Gastrocnemius medialis (tissue), 4 donors: ENCODE results near the gene TRAK1. TPM values are rescaled to one million over a fixed set of nuclear protein-coding genes. Genes with fewer than 3 reads are reported as not detected.

Experiments used
- ATAC-seq, 2 donors: fragments of 150-250 bp; one replicate each; pipeline ENCODE4 v1.9.1; 2016
- DNase-seq, 2 donors: peaks; one replicate each; pipeline ENCODE4 v3.0.0-alpha.2; 2019
- H3K27ac ChIP-seq, 4 donors: fragments of 200-600 bp; sonication (generic); 1 replicate in 1 of 4; 2 replicates in 3 of 4; pipeline ENCODE4 v1.5.1; 2016 to 2018; ENCODE audit warnings: mild to moderate bottlenecking in 2 of 4, moderate library complexity in 1 of 4
- H3K27me3 ChIP-seq, 3 donors: fragments of 200-600 bp; sonication (generic) in 2 of 3; 1 replicate in 1 of 3; 2 replicates in 2 of 3; pipeline versions ENCODE4 v1.5.1 to v1.6.0; 2016 to 2019; ENCODE audit warnings: mild to moderate bottlenecking in 1 of 3, moderate library complexity in 1 of 3
- H3K36me3 ChIP-seq, 2 donors: fragments of 200-600 bp; sonication (generic) in 1 of 2; one replicate each; pipeline ENCODE4 v1.5.1; 2017 to 2018
- H3K4me1 ChIP-seq, 2 donors: fragments of 200-600 bp; sonication (generic) in 1 of 2; one replicate each; pipeline ENCODE4 v1.5.1; 2016 to 2017; ENCODE audit warnings: mild to moderate bottlenecking in 2 of 2
- H3K4me3 ChIP-seq, 4 donors: fragments of 200-600 bp; sonication (generic) in 3 of 4; 1 replicate in 1 of 4; 2 replicates in 3 of 4; pipeline ENCODE4 v1.5.1; 2016 to 2019; ENCODE audit warnings: mild to moderate bottlenecking in 2 of 4
- H3K9me3 ChIP-seq, 3 donors: fragments of 200-600 bp; sonication (generic) in 2 of 3; 1 replicate in 1 of 3; 2 replicates in 2 of 3; pipeline ENCODE4 v1.5.1; 2016 to 2019
- CTCF ChIP-seq, 5 experiments: fragments of 450-650 bp in 3 of 5; fragments of 200-600 bp in 2 of 5; sonication (generic) in 2 of 5; IDR thresholded peaks in 4 of 5; conservative IDR thresholded peaks in 1 of 5; 1 replicate in 4 of 5; 2 replicates in 1 of 5; pipeline ENCODE4 v1.5.1; 2016 to 2019; ENCODE audit warnings: antibody characterized with exemption in 5 of 5, mild to moderate bottlenecking in 3 of 5, moderate library complexity in 3 of 5
- POLR2A ChIP-seq, 2 donors: fragments of 450-650 bp; IDR thresholded peaks; one replicate each; pipeline ENCODE4 v1.6.1; 2017; ENCODE audit warnings: antibody characterized with exemption in 2 of 2, mild to moderate bottlenecking in 2 of 2, moderate library complexity in 2 of 2
- in situ Hi-C, 4 donors: fragments of 200-750 bp; cut with MboI; loops; one replicate each; pipeline versions ENCODE4 v1.15.0 to v1.8.0; 2017; ENCODE audit warnings: low sequenced_read_pairs in 4 of 4
- intact Hi-C: fragments of 100-400 bp; cut with DNase I; formaldehyde crosslinking; loops from one replicate; pipeline ENCODE4 v1.15.1; 2023; ENCODE audit warnings: low total_unique reads
- total RNA-seq, 4 donors: library from RNA; depleted of rRNA; stranded (reverse); fragments of >200 nt; gene quantifications; one replicate each; pipeline versions ENCODE4 v1.1.0 to v1.2.3, GENCODE V29; 2016

TRAK1 gene
- total RNA-seq, 4 donors from 2014 or later, result 59.5 to 109 (median 98.6) TPM

GRCh38 chr3:42159706-42160472 lies 68.7 kb downstream of the TRAK1 start:
- ATAC-seq (peak; percentile 24 to 51), DNase-seq (no peak)
- no peak for TF ChIP-seq POLR2A (IDR thresholded peaks at IDR 0.05)
- TF ChIP-seq CTCF (IDR thresholded peaks at IDR 0.05 in 4 of 5, conservative IDR thresholded peaks at IDR 0.05 in 1 of 5), result no peak
- no peaks in the 10 kb centered on the region for H3K27me3 ChIP-seq
- no peaks in the 10 kb centered on the region for H3K36me3 ChIP-seq
- H3K4me1 ChIP-seq, result peaks cover 43 to 55% of the 10 kb centered on the region in 2 donors
- intact Hi-C loops (no loop called here), in situ Hi-C loops (no loop called here)
- peak overlapping the region; percentile 15 to 53 (median 50) for H3K27ac ChIP-seq
- H3K4me3 ChIP-seq, result peak overlapping the region in 2 of 4 donors; percentile 1 to 15
- no peaks in the 10 kb centered on the region for H3K9me3 ChIP-seq

- Histone ChIP-seq H3K36me3 (no peaks in the 10 kb centered on the region), H3K27ac (peak overlapping the region in 3 of 4 donors; percentile 24 to 53 (median 50)), H3K4me3 (no peak overlapping the region), H3K4me1 (peaks cover 52 to 68% of the 10 kb centered on the region in 2 donors), H3K9me3 (no peaks in the 10 kb centered on the region), H3K27me3 (no peaks in the 10 kb centered on the region)
- intact Hi-C loops (no loop called here), in situ Hi-C loops (no loop called here)
- ATAC-seq (no peak), DNase-seq (no peak)
- no peak for TF ChIP-seq CTCF (IDR thresholded peaks at IDR 0.05 in 4 of 5, conservative IDR thresholded peaks at IDR 0.05 in 1 of 5)
These were observed 70.1 kb downstream of the TRAK1 start for GRCh38 chr3:42161050-42161935.

- H3K4me3 ChIP-seq, result no peak overlapping the region
- DNase-seq (no peak), ATAC-seq (no peak)
- intact Hi-C loops (no loop called here), in situ Hi-C loops (no loop called here)
- no peak overlapping the region for H3K27ac ChIP-seq
- peaks cover 57 to 68% of the 10 kb centered on the region in 2 donors for H3K4me1 ChIP-seq
- H3K27me3 ChIP-seq, result no peaks in the 10 kb centered on the region
- TF ChIP-seq POLR2A (IDR thresholded peaks at IDR 0.05) (no peak), CTCF (IDR thresholded peaks at IDR 0.05 in 4 of 5, conservative IDR thresholded peaks at IDR 0.05 in 1 of 5) (no peak)
- no peaks in the 10 kb centered on the region for H3K36me3 ChIP-seq
- no peaks in the 10 kb centered on the region for H3K9me3 ChIP-seq
These were observed 71.3 kb downstream of the TRAK1 start for GRCh38 chr3:42162462-42162861.

- H3K27ac ChIP-seq, result peak overlapping the region in 3 of 4 donors; percentile 2 to 49 (median 26)
- no peaks in the 10 kb centered on the region for H3K27me3 ChIP-seq
- intact Hi-C loops (no loop called here), in situ Hi-C loops (no loop called here)
- H3K9me3 ChIP-seq, result no peaks in the 10 kb centered on the region
- H3K4me3 ChIP-seq, result no peak overlapping the region
- DNase-seq (no peak), ATAC-seq (no peak)
- TF ChIP-seq CTCF (IDR thresholded peaks at IDR 0.05 in 4 of 5, conservative IDR thresholded peaks at IDR 0.05 in 1 of 5) (no peak), POLR2A (IDR thresholded peaks at IDR 0.05) (no peak)
- H3K4me1 ChIP-seq, result peaks cover 64 to 75% of the 10 kb centered on the region in 2 donors
- no peaks in the 10 kb centered on the region for H3K36me3 ChIP-seq
These were observed 72.6 kb downstream of the TRAK1 start for GRCh38 chr3:42163622-42164244.
